Tibial nerve (tissue), 3 donors: ENCODE results near the gene NPY4R.
"Not testable (repeated sequence)": the region's sequence is repeated elsewhere in the genome, so short reads cannot be mapped to it uniquely, and the experiment has no call there.

Experiments used
- CTCF ChIP-seq, 5 experiments: fragments of 200-600 bp in 3 of 5; fragments of 450-650 bp in 2 of 5; sonication (generic) in 3 of 5; IDR thresholded peaks; one replicate each; pipeline ENCODE4 v1.5.1; 2016 to 2019; ENCODE audit warnings: antibody characterized with exemption in 5 of 5, mild to moderate bottlenecking in 3 of 5, moderate library complexity in 2 of 5
- POLR2A ChIP-seq, 2 donors: fragments of 450-650 bp; IDR thresholded peaks; one replicate each; pipeline ENCODE4 v1.6.1; 2017; ENCODE audit warnings: antibody characterized with exemption in 2 of 2, mild to moderate bottlenecking in 2 of 2, moderate library complexity in 2 of 2

- not testable (repeated sequence) for TF ChIP-seq POLR2A, CTCF (IDR thresholded peaks at IDR 0.05)
Measured at GRCh38 chr10:46497401-46497800, 31.6 kb upstream of the NPY4R start.
